Epidermal melanocyte (primary cell): Measurements from ENCODE around the gene ATP1B3.
"Not testable (repeated sequence)": the region's sequence is repeated elsewhere in the genome, so short reads cannot be mapped to it uniquely, and the experiment has no call there.

Source experiments
- DNase-seq: peaks from one replicate; pipeline ENCODE4 v3.0.0; 2011; ENCODE audit warnings: low spot score; ENCODE audit not compliant: insufficient read length

The ATP1B3 gene

DNA sequence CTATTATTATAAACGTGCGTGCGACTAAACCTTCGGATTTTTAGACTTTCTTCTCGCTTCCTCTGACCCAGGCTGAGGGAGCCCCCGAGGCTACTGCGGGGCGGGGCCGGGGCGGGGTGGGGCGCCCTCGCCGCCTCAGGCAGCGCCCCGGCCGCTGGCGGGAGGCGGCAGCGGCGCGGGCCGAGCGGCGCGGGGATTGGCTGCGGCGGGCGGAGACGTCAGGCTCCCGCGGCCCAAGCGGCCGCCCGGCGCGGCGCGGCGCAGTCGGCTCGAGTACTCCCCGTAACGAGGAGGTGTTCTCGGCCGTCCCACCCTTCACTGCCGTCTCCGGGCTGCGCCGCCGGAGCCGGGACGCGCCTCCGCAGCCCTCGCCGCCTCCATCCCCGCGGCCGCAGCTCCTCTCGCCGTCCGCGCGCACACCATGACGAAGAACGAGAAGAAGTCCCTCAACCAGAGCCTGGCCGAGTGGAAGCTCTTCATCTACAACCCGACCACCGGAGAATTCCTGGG lies at the start of gene ATP1B3:
ATP1B3 (plus strand) TSS at position 263 of the 510 bp plus-strand sequence; CDS start at position 422, 159 bp downstream.
- DNase-seq: peak; percentile 70

DNA sequence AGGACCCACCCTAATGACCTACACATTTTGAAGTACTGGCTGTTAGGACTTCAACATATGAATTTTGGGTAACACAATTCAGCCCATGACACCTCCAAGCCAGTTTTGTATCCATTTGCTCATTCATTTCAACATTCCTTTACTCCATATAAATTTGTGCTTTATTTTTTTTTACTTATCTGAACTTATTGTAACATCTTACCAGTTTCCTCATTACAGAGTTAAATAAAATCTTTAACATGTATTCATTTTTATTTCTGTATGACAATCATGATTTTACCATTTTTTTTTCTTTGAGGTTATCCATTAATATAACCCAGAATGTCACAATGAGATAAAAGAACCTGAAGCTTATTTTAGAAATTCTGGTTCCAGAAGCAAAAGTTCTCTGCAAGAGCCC lies 48.0 kb upstream of the ATP1B3 start:
- DNase-seq: no peak

DNA sequence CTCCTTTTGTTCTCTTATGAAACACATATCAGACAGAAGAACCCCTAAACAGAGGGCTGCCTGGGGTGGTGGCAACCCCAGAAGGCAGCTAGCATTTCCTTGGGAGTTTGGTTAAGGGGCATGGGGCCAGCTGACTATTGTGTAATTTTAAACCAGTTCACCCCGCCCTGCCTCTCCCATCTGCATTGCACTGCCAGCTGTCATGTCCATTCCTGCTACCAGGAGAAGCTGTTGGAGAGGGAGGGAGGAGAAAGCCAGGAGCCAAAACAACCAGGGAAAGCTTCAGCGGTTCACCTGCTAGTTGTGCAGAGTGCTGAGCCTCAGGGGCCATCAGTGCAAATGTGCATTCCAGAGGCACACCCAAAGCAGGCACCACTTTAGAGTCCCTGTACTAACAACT lies 47.6 kb upstream of the ATP1B3 start:
- peak; percentile 28 for DNase-seq

DNA sequence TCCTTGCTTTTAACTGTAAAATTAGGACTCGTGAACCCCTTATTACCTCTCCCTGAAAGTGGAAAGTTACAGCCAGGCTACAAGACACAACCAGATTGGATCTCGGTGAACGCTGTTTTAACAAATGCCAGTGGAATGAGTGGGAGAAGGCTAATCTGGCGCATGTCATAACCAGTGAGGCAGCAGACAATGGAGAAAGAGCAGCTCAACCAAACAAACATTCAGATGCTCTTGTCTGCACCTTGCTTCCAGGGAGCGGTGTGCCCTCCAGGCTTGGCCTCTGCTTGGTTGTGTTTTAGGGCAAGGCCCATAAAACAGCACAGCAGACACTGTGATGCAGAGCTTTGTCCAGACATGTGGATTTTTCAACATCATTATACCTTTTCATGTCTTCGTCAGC lies 45.9 kb upstream of the ATP1B3 start:
- no peak for DNase-seq

DNA sequence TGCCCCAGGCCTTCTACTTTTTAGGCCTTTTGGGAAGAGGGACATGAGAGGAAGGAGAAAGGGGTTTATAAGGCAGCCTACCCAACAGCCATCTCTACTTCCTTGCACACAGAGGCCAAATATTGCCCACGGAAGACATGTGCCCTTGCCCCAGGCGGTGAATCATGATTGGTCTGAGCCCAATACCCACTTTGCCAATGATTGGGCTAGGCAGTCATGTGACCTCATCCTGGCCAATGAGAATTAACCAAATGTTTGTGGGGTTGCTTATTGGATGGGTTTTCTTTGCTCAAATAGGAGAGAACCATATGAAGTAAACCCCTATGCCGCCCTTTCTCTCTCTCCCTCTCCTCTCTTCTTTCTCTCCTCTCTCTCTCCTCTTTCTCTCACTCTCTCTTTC lies 42.2 kb upstream of the ATP1B3 start:
- DNase-seq: no peak

DNA sequence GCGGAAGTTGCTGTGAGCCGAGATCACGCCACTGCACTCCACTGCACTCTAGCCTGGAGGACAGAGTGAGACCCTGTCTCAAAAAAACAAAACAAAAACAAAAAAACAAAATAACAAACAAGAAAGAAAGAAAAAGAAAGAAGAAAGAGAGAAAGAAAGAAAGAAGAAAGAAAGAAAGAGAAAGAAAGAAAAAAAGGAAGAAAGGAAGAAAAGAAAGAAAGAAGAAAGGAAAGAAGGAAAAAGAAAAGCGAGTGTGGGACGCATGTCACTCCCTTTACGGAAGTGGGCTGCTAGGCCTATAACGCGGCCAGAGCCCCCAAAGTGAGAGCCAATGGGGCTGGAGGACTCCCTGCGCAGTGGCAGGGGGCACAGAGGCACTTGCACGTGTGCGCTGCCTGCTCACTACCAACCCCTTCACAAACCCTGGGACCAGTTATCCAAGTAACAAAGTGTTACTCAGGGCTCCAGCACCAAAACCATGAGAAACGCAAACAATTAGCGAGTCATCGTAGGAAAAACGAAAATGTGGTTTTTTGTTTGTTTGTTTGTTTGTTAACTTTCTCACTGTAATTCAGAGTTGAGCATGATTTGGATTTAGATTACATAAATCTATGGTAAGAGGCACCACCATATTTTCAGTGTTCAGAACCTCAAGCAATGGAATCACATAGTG lies 40.8 kb upstream of the ATP1B3 start:
- no peak for DNase-seq

DNA sequence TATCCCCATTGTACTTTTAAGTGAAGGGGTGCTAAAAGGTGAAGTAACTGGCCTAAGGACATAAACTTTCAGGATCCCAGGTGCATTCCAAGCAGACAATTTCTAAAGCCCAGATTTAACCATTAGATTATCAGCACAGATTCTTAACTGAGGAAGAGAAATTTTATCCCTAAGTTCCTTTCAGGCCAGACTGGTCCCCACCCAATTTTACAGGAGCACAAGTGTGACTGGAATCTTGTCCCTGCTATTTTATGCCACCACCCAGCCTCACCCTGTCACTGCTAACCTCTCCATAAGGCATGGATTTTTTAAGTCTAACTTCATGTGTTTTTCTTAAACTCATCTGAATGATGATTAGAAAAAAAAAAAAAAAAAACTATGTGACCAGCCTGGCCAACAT lies 37.1 kb upstream of the ATP1B3 start:
- no peak for DNase-seq

DNA sequence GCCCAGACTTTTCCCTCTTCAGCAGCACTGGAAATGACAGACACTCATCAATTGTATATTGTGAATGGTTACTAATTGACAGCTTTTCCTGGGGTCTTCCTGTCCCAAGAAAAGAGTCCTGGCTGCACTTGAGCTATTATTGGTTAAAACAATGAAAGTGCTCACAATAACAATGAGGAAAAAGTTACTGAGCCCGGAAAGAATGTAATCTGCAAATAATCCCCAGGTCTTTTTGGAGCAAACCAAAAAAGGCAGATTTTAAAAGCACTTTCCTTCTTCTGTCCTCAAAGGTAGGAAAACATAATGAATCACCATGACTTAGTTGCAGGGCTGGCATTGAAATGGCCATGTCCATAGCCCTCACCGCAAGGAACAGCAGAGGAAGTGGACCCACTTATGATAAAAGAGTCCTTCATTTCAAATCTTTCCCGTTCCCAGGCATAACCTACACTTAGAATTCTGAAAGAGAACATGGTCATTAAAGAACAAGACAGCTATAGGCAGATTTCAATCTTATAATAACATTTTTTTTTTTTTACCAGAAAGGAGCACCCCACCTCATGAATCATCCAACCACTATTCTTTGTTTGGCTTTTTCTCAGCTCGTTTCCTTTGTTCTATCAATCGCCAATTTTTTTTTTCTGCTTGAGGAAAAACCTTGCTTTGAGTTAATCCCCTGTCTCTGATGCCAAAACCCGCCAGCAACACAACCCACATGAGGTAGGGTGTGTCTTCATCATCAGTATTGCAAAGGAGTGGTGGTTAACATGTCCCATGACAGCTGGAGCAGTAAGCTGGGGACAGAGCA lies 35.5 kb upstream of the ATP1B3 start:
- no peak for DNase-seq

DNA sequence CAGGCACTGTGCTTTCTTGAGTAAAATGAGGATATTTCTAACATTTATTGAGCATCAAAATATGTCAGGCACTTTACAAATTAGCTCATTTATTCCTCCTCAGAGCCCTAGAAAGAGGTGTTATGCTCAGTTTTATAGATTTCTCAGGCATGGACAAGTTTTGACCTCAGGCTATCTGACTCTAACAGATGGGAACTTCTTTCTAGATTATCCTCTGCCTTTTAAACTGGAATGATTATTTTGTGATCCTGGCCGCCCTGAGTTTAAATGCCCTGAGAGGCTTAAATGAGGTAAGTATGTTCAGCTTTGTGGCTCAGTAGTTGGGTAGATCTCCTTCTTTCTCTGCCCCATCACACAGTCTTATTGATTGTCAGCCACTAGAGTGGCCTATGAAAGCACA lies 32.3 kb upstream of the ATP1B3 start:
- DNase-seq: no peak

DNA sequence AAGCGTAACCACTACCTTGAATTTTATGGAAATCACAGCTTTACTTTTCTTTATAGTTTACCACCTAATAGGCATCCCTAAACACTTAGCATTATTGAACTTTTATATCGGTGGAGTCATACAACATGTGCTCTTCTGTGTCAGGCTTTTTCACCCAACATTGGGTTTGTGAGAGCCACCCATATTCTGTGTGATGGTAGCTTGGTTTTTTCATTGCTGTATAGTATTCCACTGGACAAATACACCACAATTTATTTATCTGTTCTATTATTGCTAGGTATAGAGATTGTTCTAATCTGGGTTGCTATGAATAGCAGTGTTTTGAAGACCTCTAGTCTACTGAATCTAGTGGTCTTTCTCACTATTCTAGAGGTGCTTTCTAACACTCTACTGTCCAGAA lies 31.6 kb upstream of the ATP1B3 start:
- no peak for DNase-seq

DNA sequence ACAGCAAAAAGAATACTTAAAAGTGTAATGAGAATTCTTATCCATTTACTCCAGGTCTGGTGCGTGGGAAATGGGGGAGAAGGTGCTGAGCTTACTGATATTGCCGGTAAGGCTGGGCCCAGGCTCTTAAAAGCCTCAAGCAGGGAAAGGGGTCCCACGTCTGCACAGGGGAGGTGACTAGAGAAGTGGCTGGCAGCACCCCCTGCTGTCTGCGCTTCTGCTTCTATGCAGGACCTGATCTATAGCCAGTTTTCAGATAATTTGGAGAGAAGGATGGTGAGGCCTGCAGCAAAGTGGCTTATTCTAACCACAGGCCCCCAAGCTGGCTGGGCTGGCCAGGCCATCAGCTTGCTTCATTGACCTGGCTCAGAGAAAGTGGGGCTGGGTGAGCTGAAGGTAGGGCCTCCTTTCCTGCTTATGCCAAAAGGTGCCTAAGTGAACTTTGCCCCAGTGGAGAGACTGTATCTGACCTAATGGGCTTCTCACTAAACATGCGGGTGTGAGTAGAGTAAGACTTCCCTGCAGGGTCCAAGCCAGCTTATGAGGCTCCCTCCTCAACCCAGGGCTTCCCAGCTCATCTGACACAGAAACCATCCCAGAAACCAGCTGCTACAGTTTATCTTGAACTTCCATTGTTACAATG lies 30.9 kb upstream of the ATP1B3 start:
- DNase-seq: no peak

DNA sequence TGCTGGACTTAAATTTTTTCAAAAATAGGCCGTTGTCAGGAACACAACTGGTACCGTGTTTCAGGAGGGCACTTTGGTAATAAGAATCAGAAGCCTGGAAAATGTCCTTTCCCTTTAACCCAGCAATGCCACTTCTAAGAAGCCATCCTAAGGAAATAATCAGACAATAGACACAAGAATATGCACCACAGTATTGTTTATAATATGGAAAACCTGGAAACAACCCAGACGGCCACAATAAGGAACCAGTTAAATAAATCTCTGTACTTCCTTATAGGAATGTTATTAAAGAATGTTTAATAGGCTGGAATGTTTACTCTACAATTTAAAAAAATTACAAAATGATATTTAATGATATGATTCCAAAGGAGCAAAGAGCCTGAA lies 30.4 kb upstream of the ATP1B3 start:
- no peak for DNase-seq

DNA sequence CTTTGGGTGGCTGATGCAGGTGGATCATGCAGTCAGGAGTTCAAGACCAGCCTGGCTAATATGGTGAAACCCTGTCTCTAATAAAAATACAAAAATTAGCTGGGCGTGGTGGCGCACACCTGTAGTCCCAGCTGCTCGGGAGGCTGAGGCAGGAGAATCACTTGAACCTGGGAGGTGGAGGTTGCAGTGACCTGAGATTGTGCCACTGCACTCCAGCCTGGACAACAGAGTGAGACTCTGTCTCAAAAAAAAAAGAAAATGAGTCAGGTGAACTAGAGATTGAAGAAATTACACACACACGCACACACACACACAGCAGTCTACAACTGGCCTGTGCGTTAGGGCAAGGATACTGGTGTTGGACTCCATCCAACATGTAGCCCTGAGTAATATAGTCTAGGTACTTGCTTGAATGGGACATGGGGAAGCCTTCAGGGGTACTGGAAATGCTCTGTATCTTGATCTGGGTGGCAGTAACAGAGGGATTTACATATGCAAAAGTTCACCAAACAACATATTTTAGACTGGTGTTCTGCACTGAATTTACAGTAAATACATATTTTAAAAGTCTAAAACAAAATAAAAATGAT lies 28.2 kb upstream of the ATP1B3 start:
- DNase-seq: not testable (repeated sequence)

DNA sequence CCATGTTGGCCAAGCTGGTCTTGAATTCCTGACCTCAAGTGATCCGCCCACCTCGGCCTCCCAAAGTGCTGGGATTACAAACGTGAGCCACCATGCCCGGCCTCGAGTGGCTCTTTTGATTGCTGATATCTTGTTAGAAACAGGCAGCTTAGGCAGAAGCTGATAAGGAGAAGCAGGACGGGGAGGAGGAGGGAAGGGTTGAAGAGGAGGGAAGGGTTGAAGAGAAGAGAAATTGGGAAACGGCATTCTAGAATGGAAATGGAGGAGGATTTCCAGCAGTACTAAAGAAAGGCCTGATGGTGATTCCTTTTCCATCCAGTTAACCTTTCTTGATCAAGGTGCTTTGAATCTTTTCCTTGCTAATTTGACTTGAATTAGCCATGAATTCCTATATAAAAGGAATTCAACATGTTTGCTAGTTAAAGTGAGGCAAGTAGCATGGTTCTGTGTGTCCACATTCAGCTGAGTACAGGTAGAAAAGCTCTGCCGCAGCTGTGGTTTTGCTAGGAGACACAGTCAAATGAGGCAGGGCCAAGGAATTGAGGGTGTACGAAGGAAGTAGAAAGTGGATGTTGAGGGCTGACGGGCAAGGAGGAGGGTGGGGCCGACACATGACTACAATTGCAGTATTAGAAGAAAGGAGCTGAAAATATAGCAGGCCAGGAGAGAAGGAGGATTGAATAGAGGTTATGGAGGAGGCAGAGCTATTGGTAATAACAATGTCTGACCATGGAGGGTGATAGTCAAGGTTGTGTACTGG lies 27.2 kb upstream of the ATP1B3 start:
- no peak for DNase-seq

DNA sequence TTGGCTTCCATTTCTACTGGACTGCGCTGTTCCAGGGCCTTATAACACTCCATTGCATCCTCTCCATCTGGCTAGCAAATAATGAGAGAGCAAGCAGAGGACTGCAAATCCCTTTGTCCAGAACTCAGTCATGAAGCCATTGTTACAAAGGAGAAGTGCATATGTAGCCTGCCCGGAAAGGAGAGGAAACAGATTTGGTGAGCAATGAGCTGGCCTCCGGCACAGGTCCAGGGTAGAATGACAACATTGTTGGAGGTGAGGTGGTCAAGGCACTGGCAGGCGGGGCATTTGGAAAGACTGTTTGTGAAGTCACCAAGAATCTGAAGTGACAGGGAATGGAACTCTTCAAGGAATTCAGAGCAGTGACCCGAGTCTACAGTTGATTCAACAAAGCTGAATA lies 25.0 kb upstream of the ATP1B3 start:
- DNase-seq: no peak

DNA sequence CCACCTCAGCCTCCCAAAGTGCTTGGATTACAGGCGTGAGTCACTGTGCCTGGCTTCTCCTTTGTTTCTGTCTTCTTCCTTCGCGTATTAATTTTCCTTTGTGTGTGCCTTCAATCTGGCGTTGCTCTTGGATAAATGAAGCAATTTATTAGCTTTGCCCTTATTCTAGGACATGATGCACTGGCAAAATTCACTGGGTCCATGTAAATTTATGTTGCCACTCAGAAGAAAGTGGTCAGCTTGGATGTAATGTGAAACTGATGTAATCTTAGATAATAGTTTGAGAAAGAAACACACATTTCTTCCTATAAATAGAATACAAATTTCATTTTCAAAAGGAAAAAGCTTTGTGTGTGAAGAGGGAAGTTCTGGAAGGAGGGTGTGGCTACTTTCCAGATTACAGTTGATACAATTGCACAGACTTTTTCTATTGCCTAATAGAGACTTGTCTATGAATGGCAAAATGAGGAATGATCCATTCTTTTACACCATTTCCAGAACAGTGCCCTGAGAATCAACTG lies 23.3 kb upstream of the ATP1B3 start:
- DNase-seq: no peak

DNA sequence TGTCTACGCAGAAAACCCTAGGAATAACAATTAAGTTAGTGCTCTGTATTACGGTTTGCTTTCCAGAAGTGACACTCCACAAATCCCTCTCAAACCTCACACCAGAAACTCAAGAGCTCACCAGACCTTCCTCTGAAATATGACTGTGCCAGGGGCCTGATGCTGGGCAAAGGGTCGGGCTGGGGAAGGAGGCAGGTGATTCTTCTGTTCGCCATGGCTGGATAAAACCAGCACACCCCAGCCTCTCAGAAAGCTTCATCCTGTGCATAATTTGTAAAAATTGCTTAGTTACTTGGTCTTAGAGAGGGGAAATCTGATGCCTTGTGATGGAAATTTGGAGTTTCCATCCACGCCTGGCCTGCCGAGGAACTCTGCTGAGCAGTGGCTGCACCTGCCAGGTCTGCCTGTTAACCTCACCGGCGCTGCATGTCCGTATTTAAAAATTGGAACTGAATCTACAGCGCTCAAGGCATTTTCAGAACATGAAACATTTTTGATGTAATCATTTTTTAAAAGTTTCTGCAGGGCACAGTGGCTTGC lies 22.7 kb upstream of the ATP1B3 start:
- DNase-seq: no peak

DNA sequence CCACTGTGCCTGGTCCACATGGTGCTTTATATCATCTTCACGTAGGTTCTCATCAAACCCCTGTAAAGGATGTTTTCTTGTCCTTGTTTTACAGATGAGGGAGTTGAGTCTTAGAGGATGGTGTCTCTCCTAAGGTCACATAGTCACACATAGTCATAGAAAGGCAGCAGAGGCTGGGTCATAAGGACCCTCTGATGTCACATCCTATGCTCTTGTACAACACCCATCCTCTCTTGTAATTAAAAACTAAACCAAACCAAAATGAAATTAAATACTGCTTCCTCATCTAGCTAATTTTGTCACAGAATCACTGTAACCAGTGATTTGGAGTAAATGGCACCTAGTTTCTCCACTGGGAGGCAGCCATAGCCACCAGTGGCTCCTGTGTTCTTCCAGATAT lies 21.8 kb upstream of the ATP1B3 start:
- no peak for DNase-seq

DNA sequence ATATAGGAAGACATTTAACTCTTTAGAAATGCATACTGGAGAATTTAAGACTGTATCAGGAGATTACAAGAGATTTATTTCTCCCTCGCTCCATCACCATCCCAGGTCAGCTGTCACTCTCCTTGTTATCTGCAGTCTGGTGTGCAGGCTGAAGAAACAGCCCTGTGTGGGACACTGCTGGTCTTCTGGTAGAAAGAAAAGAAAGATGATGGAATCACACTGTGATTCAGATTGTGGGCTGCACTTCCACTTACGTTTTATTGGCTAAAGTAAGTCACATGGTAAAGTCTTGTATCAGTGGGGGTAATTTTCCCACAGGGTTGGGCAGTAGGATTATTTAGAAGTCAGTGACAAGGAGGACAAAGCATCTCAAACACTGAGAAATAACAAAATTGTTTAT lies 18.1 kb upstream of the ATP1B3 start:
- no peak for DNase-seq

DNA sequence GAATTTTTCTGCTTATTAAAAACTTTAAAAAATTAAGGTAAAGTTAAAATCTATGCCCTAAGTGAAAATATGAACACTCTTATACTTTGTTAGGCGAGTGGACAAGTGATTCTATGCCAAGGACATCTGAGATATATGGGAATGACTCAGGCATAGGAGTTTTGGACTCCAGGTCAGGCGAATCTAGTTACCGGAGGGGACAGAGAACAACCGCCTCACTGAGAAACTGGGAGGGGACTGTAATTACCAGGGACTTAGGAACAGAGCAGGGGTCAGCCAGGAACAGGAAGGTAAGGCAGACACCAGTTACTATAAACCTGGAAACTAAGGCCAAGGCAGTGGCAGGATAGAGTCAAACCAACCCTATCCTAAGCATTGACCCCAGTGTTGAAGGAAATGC lies 16.8 kb upstream of the ATP1B3 start:
- DNase-seq: no peak
